MM.1S (cell line): ENCODE measurements around the gene STK32B.

Experiments used
- EZH2 ChIP-seq: fragments of 300-600 bp; sonication (generic); optimal IDR thresholded peaks from 2 replicates; pipeline ENCODE3; 2017; ENCODE audit warnings: low read depth, mild to moderate bottlenecking, antibody characterized with exemption, low read length, mixed read lengths
- TF ChIP-seq, protein P1 (sequence below): fragments of 300-600 bp; sonication (generic); IDR thresholded peaks from 2 replicates; pipeline ENCODE4 v1.5.1; 2016; ENCODE audit warnings: antibody characterized with exemption, low read length, mixed read lengths

DNA sequence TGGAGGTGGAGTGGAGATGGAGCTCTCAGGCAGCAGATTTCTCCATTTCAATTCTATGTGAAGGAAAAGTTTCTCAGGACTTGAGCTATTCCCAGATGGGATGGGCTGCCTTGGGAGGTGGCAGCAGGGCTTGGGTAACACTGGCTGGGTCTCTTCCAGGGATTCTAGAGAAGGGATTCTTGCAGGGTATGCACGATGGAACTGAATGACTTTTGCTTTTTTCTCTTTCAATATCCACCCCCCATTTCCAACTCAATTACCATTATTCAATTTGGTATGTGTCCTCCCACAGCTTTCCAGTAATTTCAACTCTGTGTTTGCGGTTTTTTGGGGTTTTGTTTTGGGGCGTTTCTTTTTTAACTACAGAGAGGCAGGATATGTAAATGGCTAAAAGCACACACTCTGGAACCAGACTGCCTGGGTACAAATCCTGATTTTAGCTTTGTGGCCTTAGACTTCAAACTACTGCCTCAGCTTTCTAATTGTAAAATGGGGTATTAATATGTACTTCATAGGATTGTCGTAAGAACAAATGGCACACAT lies 428.3 kb downstream of the STK32B start:
- TF ChIP-seq, protein P1, sequence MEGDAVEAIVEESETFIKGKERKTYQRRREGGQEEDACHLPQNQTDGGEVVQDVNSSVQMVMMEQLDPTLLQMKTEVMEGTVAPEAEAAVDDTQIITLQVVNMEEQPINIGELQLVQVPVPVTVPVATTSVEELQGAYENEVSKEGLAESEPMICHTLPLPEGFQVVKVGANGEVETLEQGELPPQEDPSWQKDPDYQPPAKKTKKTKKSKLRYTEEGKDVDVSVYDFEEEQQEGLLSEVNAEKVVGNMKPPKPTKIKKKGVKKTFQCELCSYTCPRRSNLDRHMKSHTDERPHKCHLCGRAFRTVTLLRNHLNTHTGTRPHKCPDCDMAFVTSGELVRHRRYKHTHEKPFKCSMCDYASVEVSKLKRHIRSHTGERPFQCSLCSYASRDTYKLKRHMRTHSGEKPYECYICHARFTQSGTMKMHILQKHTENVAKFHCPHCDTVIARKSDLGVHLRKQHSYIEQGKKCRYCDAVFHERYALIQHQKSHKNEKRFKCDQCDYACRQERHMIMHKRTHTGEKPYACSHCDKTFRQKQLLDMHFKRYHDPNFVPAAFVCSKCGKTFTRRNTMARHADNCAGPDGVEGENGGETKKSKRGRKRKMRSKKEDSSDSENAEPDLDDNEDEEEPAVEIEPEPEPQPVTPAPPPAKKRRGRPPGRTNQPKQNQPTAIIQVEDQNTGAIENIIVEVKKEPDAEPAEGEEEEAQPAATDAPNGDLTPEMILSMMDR: no peak
- TF ChIP-seq EZH2: no peak
